A549 treated with DMSO at 1 μM for 4 hours (cell line): ENCODE results near the gene ING5. TPM values are rescaled to one million over a fixed set of nuclear protein-coding genes. Genes with fewer than 3 reads are reported as not detected.

Experiments
- total RNA-seq: library from RNA; stranded (reverse); fragments of 200-300 nt; extraction: Qiagen RNA extraction; gene quantifications from 5 replicates; pipeline ENCODE4 v1.2.3, GENCODE V29; 2022; ENCODE audit warnings: low read depth

ING5 gene
- 23.4 to 29.2 TPM (median 23.7 TPM) in 5 replicates for total RNA-seq

GRCh38 chr2:241701399-241702154, at the start of gene ING5:
Gene ING5 (plus strand): TSS chr2:241702039. CDS start chr2:241702066, 27 bp downstream.

GRCh38 chr2:241686650-241687425, 15.0 kb upstream of the ING5 start, which contains the start of gene DTYMK:
Gene DTYMK (minus strand): TSS chr2:241686815. CDS start chr2:241686783, 32 bp downstream.

DNA sequence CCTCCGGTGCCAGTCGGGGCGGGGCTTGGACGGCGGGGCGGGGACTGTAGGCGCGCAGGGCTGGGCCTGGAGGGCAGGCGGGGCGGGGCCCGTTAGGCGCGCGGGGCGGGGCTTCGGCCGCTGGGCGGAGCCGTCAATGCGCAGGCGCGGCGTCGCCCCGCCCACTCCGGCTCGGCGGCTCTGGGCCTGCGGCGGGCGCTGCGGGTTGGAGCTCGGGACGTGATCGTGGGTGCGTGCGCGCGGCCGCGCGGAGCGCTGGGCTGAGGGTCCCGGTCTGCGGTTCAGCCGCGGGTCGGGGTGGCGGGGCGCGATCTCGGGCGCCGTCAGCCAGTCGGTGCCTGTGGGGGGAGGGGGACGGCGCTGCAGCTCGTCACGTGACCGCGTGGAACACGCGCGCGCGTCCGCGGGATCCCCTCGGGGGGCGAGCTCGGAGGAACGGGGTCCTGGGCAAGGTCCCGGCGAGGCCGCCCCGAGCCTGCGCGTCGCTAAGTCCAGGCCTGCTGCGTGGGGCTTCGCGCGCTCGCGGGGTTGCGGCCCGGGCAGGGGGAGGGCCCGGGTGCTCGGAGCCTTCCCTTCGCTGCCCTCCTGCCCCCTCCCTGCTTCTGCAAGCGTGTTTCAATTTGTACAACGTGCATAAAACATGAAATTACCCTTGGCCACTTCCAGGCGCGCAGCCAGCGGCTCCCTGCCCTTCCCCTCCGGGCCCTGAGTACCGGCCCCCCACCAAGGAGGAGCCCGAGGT, 32.8 kb downstream of the ING5 start, which contains the start of gene D2HGDH:
D2HGDH (plus strand) TSS at position 164 of the 742 bp plus-strand sequence. CDS start 595 bp downstream, outside the sequence.

DNA sequence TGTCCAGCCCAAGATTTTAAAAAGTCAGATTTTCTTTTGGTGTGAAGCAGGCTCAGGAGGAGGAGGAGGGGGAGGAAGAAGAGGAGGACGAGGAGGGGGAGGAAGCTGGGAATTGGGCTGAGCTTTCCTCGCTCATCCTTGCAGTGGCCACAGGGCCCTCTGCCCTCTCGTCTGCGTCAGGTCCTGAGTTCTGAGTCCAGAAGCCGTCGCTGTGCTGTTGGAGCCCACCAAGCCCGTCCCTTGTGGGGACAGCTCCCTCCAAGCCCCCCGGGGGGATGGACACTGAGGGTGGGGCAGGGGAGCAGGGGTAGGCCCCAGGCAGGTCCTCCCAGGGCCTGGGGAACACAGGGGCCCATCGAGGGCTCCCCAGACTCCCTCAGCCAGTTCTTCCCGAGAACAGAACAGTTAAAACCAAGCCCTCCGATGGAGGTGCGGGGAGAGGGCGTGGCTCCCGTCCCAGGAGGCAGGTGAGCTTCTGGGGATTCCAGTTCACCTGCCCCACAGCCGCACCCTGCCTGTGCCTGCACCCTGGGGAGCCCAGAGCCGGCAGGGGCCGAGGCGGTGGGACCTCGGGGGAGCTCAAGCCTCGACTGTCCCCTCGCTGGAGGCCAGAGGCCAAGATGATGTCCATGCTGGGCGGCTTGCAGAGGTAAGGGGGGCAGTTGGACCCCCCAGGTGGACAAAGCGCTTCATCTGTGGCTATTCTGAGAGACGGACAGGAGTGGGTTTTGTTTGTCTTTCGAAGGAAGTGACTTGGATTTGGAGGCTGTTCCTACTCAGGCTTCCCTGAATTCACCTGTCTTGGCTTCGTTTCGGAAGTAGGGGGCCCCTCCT, 74.7 kb downstream of the ING5 start, which contains the start of gene GAL3ST2:
GAL3ST2 (plus strand) TSS at position 487 of the 834 bp plus-strand sequence; CDS start at position 621, 134 bp downstream.

Other genes with a start within 250 kb of the ING5 start
- gene STK25, start 193.5 kb upstream of the ING5 start, total RNA-seq, result 94.9 to 119 TPM (median 107 TPM) in 5 replicates
- gene BOK, start 143.3 kb upstream of the ING5 start, total RNA-seq, result 22.6 to 33.2 TPM (median 30.6 TPM) in 5 replicates
- gene THAP4, start 64.9 kb upstream of the ING5 start, total RNA-seq, result 66.6 to 90.0 TPM (median 78.8 TPM) in 5 replicates
- 47.6 to 58.5 TPM (median 52.0 TPM) in 5 replicates for gene ATG4B, start 64.3 kb upstream of the ING5 start, total RNA-seq
- gene DTYMK, start 15.2 kb upstream of the ING5 start, total RNA-seq, result 124 to 148 TPM (median 137 TPM) in 5 replicates
- gene D2HGDH, start 32.6 kb downstream of the ING5 start, total RNA-seq, result 5.9 to 11.2 TPM (median 9.8 TPM) in 5 replicates
- 0.23 to 0.40 TPM (median 0.34 TPM) in 4 of 5 replicates, not detected in the other for gene GAL3ST2, start 74.8 kb downstream of the ING5 start, total RNA-seq
- gene NEU4, start 107.2 kb downstream of the ING5 start, total RNA-seq, result 0.18 to 0.50 TPM (median 0.26 TPM) in 4 of 5 replicates, not detected in the other
- gene PDCD1, start 156.9 kb downstream of the ING5 start, total RNA-seq, result not detected in 5 replicates
- gene RTP5, start 167.7 kb downstream of the ING5 start, total RNA-seq, result not detected in 5 replicates